Measurements from ENCODE around the gene PFKFB4. TPM values are rescaled to one million over a fixed set of nuclear protein-coding genes. Genes with fewer than 3 reads are reported as not detected.
"Not testable (repeated sequence)": the region's sequence is repeated elsewhere in the genome, so short reads cannot be mapped to it uniquely, and the experiment has no call there.

Gene PFKFB4
- total RNA-seq, 1 donor from 2014 or later: 8.3 TPM

GRCh38 chr3:48561045-48561736 lies 4.6 kb upstream of the PFKFB4 start:
- intact Hi-C loops (cut with micrococcal nuclease): no loop called here

GRCh38 chr3:48560648-48561018 lies 4.0 kb upstream of the PFKFB4 start:
- intact Hi-C loops (cut with micrococcal nuclease): no loop called here

- intact Hi-C loops (cut with micrococcal nuclease): loop anchor here (1.0 to 5.0 kb wide), 5 partner anchors 77 to 1739 kb away; partner anchors contain the start of genes CDC25A, HYAL3, NAA80 and SLC26A6
Measured at GRCh38 chr3:48558493-48559134, 2.0 kb upstream of the PFKFB4 start.

DNA sequence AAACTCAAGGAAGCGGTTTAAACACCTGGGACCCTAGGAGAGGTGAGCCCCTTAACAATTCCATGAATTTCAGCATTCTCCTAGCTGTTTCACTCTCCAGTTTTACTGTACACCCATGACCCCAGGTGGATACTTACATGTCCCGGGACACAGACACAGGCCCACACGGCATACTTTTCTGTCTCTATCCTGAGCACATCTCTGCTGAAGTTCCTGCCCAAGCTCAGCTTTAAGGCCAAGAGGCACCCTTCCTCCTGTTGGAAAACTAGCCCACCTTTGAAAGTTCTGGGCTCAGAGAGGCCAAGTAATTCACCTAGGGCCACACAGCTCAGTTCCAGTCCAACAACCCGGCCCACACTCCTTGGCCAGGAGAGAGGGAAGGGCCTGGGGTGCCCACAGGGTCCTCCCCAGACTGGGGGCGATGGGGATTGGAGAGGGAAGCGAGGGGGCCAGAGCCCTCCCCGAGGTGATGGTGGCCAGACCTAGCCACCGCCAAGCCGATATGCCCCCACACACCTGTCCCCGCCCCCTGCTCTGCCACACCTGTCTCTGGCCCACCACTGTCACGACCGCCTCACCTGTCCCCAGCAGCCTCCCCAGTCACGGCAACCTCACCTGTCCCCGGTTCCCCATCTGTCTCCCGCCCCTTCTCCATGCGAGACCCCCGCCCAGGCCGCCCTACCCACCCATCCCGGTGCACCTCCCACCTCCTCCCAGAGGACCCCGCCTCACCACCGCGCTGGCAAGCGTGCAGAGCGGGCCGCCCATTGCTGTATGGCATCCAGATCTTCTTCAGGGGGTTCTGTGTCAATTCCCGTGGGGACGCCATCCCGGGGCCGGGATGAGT lies 431 bp downstream of the PFKFB4 start:
- intact Hi-C loops (cut with micrococcal nuclease): loop anchor here (1.0 to 5.0 kb wide), 7 partner anchors 8 to 1741 kb away; partner anchors contain the start of genes CCDC51, HYAL3, IP6K2 and NAA80

DNA sequence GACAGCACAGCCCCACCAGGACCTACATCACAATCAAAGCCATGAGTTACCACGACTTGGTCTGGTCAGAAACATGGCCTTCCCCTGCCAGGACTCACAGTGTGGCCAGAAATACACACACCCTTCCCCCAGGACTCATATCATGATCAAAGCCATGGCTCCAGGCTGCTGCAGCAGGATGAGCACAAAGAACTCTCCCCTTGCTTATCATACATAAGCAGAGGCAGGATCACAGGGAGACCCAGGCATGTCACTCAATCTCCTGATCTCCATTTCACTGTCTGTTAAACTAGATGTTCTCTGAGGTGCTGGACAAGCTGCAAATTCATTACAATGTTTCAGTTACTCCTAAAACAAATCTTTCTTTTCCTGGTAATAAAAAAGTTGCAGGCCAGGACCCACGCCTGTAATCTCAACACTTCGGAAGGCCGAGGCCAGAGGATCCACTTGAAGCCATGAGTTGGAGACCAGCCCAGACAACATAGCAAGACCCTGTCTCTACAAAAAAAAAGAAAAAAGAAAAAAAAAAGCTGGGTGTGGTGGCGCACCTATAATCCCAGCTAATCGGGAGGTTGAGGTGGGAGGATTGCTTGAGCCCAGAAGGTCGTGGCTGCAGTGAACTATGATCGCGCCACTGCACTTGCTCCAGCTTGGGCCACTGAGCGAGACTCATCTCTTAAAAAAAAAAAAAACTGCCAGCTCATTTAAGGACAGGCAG lies 1.2 kb downstream of the PFKFB4 start:
- intact Hi-C loops (cut with micrococcal nuclease): loop anchor here (5.0 kb wide), 2 partner anchors 102 to 1742 kb away; partner anchors contain the start of genes HYAL3 and NAA80

- intact Hi-C loops (cut with micrococcal nuclease): no loop called here
Measured at GRCh38 chr3:48553886-48554845, 2.4 kb downstream of the PFKFB4 start.

GRCh38 chr3:48553361-48553760 lies 3.2 kb downstream of the PFKFB4 start:
- intact Hi-C loops (cut with micrococcal nuclease): no loop called here

GRCh38 chr3:48552111-48552951 lies 4.3 kb downstream of the PFKFB4 start:
- intact Hi-C loops (cut with micrococcal nuclease): no loop called here

GRCh38 chr3:48551651-48552050 lies 5.0 kb downstream of the PFKFB4 start:
- intact Hi-C loops (cut with micrococcal nuclease): not testable (repeated sequence)

DNA sequence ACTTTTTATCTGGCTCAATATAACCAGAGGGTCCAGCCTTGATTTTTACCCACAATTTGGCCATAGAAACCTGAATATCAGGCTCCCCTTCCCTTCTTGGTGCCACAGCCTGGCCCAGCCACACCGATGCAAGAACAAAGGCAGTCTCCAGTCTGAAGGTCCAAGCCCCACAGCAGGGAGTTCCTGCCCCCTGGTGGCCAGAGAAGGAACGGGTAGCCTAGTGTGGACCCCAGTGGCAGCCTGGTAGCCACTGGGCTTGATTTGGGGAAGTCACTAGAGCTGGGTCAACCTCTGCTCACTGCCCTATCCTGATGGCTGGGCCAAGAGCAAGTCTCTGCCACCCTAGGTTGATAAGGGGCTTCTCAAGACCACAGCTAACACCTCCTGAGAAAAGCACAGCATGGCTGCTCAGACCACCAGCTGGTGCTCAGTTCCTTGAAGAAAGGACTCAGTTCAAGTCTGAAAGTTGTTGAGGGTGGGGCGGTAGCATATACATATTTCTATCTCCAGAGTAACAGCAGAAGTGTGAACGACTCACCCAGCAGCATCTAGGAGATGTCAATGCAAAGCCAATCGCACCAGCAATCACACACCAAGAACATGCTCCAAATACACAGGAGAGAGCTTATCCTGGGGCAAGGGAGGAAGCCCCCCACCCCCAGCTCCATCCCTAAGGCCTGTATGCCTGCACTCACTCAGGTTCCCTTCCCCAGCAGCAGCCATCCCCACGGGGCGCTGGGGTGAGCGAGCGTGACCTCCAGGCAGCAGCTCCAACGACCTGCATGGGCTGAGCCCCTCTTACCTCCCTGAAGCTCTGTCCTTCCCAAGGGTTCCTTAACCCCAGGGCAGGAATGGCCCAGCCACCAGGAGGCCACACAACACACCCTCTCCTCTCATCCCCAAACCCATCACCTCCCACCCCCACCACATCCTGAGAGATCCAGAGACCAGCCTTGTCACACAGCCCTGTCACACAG lies 7.6 kb downstream of the PFKFB4 start:
- intact Hi-C loops (cut with micrococcal nuclease): loop anchor here (1.0 to 5.0 kb wide), 7 partner anchors 7 to 276 kb away; partner anchors contain the start of genes ATRIP and PFKFB4

DNA sequence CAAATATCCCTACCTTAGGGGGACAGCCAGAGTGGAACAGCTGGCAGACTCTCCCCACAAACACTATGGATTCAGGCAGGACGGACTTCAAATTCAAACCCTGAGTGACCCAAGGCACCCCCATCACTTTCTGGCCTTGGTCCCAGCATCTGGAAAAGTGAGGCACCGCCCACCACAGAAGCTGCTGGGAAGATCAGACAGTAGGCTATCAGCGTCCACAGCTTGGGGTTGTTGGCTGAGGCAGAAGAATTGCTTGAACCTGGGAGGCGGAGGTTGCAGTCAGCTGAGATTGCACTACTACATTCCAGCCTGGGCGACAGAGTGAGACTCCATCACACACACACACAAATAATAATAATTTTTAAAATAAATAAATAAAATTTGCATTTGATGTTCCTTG lies 8.5 kb downstream of the PFKFB4 start:
- intact Hi-C loops (cut with micrococcal nuclease): loop anchor here (1.0 to 5.0 kb wide), 7 partner anchors 8 to 275 kb away; partner anchors contain the start of genes ATRIP and PFKFB4

GRCh38 chr3:48546203-48546829 lies 10.3 kb downstream of the PFKFB4 start:
- intact Hi-C loops (cut with micrococcal nuclease): loop anchor here (5.0 kb wide), 1 partner anchor 34 kb away; no protein-coding TSS in a partner anchor

DNA sequence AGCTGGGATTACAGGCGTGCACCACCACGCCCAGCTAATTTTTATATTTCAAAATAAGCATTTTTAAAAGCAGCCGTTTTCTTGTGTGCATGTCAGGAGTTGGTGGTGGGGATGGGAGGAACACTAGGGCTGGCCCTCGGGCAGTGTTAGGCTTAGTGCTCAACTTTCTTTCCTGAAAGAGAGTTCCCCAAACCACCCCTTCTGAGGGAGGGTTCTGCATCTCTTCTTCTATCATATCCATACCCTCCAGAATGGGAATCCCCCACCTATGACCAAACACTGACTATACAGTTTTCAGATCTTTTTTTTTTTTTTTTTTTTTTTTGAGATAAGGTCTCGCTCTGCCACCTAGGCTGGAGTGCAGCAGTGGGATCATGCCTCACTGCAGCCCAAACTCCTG lies 12.5 kb downstream of the PFKFB4 start:
- intact Hi-C loops (cut with micrococcal nuclease): no loop called here

GRCh38 chr3:48543271-48543866 lies 13.2 kb downstream of the PFKFB4 start:
- intact Hi-C loops (cut with micrococcal nuclease): no loop called here

- intact Hi-C loops (cut with micrococcal nuclease): no loop called here
Measured at GRCh38 chr3:48538451-48538850, 18.2 kb downstream of the PFKFB4 start.

- intact Hi-C loops (cut with micrococcal nuclease): no loop called here
Measured at GRCh38 chr3:48536785-48537184, 19.8 kb downstream of the PFKFB4 start.

- intact Hi-C loops (cut with micrococcal nuclease): no loop called here
Measured at GRCh38 chr3:48536116-48536515, 20.5 kb downstream of the PFKFB4 start.

All from T-helper 2 cell treated with Interferon-gamma antibody and Interleukin-4, amounts not matched to agents 100 ng/mL and 5 ng/mL, for 36 hours (primary cell).